SK-N-MC (cell line): Measurements from ENCODE around the gene TMEM31.

Experiments used
- EZH2 ChIP-seq: fragments of 200-600 bp; sonication (generic); IDR thresholded peaks from one replicate; pipeline ENCODE4 v1.6.1; 2017; ENCODE audit warnings: antibody characterized with exemption
- FOXP2 ChIP-seq: optimal IDR thresholded peaks from 2 replicates; pipeline ENCODE3; 2011; ENCODE audit warnings: mild to moderate bottlenecking, moderate library complexity; ENCODE audit not compliant: insufficient read depth; ENCODE audit errors: extremely low read length, control extremely low read depth
- POLR2AphosphoS5 ChIP-seq: IDR thresholded peaks from 2 replicates; pipeline ENCODE4 v1.6.1; 2012; ENCODE audit warnings: mild to moderate bottlenecking, low read depth, low read length, borderline replicate concordance

- no peak for TF ChIP-seq POLR2AphosphoS5
- TF ChIP-seq EZH2, result no peak
- TF ChIP-seq FOXP2, result no peak
Measured at GRCh38 chrX:103663981-103664762, 46.5 kb upstream of the TMEM31 start.
